IMR-90 (cell line): ENCODE results near the gene IFTAP. TPM values are rescaled to one million over a fixed set of nuclear protein-coding genes. Genes with fewer than 3 reads are reported as not detected.

Experiments
- ATAC-seq: fragments of 200-7000 bp; cut with Tn5 transposase; 2 replicates; pipeline ENCODE4 v1.9.1; 2020; ENCODE audit warnings: low read depth, mild to moderate bottlenecking, moderate library complexity
- BruUV-seq: library from RNA; stranded (reverse); fragments of 400-500 nt; replicated peaks from 2 replicates; lab custom pipeline; 2021; lab: Mats Ljungman, UMichigan
- CTCF ChIA-PET: fragments of 300-600 bp; formaldehyde crosslinking; extraction: SDS; loops from one replicate; lab custom pipeline; 2021; ENCODE audit warnings: antibody characterized with exemption; lab: Yijun Ruan, JAX
- POLR2A ChIA-PET: fragments of 300-600 bp; sonication (Branson Sonifier 250); formaldehyde crosslinking; loops from one replicate; lab custom pipeline; 2022; ENCODE audit warnings: antibody characterized with exemption; ENCODE audit not compliant: unreplicated experiment; lab: Charles Lee
- DNase-seq: peaks from one replicate; pipeline ENCODE4 v3.0.0; 2013
- H2AFZ ChIP-seq: replicated peaks from 2 replicates; pipeline ENCODE3; 2013; ENCODE audit warnings: low read length, mild to moderate bottlenecking; ENCODE audit not compliant: poor library complexity
- H2AK5ac ChIP-seq: 2 replicates; pipeline ENCODE4 v1.6.1; 2013; ENCODE audit warnings: low read depth, low read length, inconsistent platforms
- H2AK9ac ChIP-seq: replicated peaks from 2 replicates; pipeline ENCODE3; 2013; ENCODE audit warnings: mild to moderate bottlenecking, low read depth, low read length, moderate library complexity; ENCODE audit not compliant: poor library complexity
- H2BK120ac ChIP-seq: 2 replicates; pipeline ENCODE4 v1.6.1; 2013; ENCODE audit warnings: low read depth, low read length, inconsistent platforms
- H2BK15ac ChIP-seq: 3 replicates; pipeline ENCODE4 v1.6.1; 2013; ENCODE audit warnings: low read depth, low read length, inconsistent platforms
- H2BK20ac ChIP-seq: 2 replicates; pipeline ENCODE4 v1.6.1; 2013; ENCODE audit warnings: low read depth, mild to moderate bottlenecking, inconsistent platforms, low read length, moderate library complexity
- H2BK5ac ChIP-seq: 2 replicates; pipeline ENCODE4 v1.6.1; 2013; ENCODE audit warnings: mild to moderate bottlenecking, low read depth, low read length, inconsistent platforms; ENCODE audit not compliant: poor library complexity, severe bottlenecking
- H3K14ac ChIP-seq: replicated peaks from 2 replicates; pipeline ENCODE4 v1.6.1; 2013; ENCODE audit warnings: low read depth, low read length, inconsistent platforms
- H3K18ac ChIP-seq: 2 replicates; pipeline ENCODE4 v1.6.1; 2013; ENCODE audit warnings: low read depth, low read length, control low read depth
- H3K23ac ChIP-seq: 2 replicates; pipeline ENCODE4 v1.6.1; 2013; ENCODE audit warnings: low read depth, low read length, inconsistent platforms
- H3K27ac ChIP-seq: 2 replicates; pipeline ENCODE4 v1.5.1; 2013; ENCODE audit warnings: mild to moderate bottlenecking, control low read depth, low read length; ENCODE audit not compliant: insufficient read depth
- H3K27me3 ChIP-seq: 2 replicates; pipeline ENCODE4 v1.6.1; 2013; ENCODE audit warnings: low read length; ENCODE audit not compliant: control insufficient read depth, insufficient read depth
- H3K36me3 ChIP-seq: 2 replicates; pipeline ENCODE4 v1.6.1; 2013; ENCODE audit warnings: low read length, mixed read lengths; ENCODE audit not compliant: control insufficient read depth, insufficient read depth
- H3K4ac ChIP-seq: 2 replicates; pipeline ENCODE4 v1.6.1; 2013; ENCODE audit warnings: low read depth, low read length, inconsistent platforms
- H3K4me1 ChIP-seq: 2 replicates; pipeline ENCODE4 v1.6.1; 2013; ENCODE audit warnings: low read length, mixed read lengths; ENCODE audit not compliant: control insufficient read depth, insufficient read depth
- H3K4me2 ChIP-seq: 2 replicates; pipeline ENCODE4 v1.6.1; 2013; ENCODE audit warnings: low read depth, mild to moderate bottlenecking, control low read depth, low read length, moderate library complexity
- H3K4me3 ChIP-seq: 2 replicates; pipeline ENCODE4 v1.5.1; 2013; ENCODE audit warnings: low read depth, mild to moderate bottlenecking, control low read depth, low read length, moderate library complexity; ENCODE audit not compliant: insufficient read depth
- H3K56ac ChIP-seq: 2 replicates; pipeline ENCODE4 v1.6.1; 2013; ENCODE audit warnings: low read length, inconsistent platforms; ENCODE audit not compliant: insufficient read depth; ENCODE audit errors: extremely low read depth
- H3K79me1 ChIP-seq, 2 experiments: 2 replicates each; pipeline ENCODE4 v1.6.1; 2013; ENCODE audit warnings: low read length in 2 of 2, inconsistent platforms in 1 of 2, low read depth in 1 of 2
- H3K9ac ChIP-seq: 2 replicates; pipeline ENCODE4 v1.6.1; 2013; ENCODE audit warnings: low read depth, low read length, control low read depth
- H3K9me1 ChIP-seq: 2 replicates; pipeline ENCODE4 v1.6.1; 2013; ENCODE audit warnings: low read length, inconsistent platforms; ENCODE audit not compliant: insufficient read depth
- H3K9me3 ChIP-seq: 2 replicates; pipeline ENCODE4 v1.6.1; 2013; ENCODE audit warnings: low read length; ENCODE audit not compliant: control insufficient read depth, insufficient read depth
- H4K20me1 ChIP-seq: 2 replicates; pipeline ENCODE4 v1.6.1; 2013; ENCODE audit warnings: low read length, inconsistent platforms; ENCODE audit not compliant: insufficient read depth
- H4K5ac ChIP-seq: 2 replicates; pipeline ENCODE4 v1.6.1; 2013; ENCODE audit warnings: mild to moderate bottlenecking, low read depth, low read length, control low read depth
- H4K8ac ChIP-seq, 2 experiments: 2 replicates each; pipeline ENCODE4 v1.6.1; 2013; ENCODE audit warnings: low read depth in 2 of 2, low read length in 2 of 2, control low read depth in 1 of 2, inconsistent platforms in 1 of 2
- H4K91ac ChIP-seq: 2 replicates; pipeline ENCODE4 v1.6.1; 2013; ENCODE audit warnings: low read depth, low read length, inconsistent platforms; ENCODE audit not compliant: insufficient read depth
- BHLHE40 ChIP-seq: fragments of 150-350 bp; IDR thresholded peaks from 2 replicates; pipeline ENCODE4 v1.6.1; 2016; ENCODE audit warnings: mild to moderate bottlenecking, low read depth, low read length
- CEBPB ChIP-seq: IDR thresholded peaks from 2 replicates; pipeline ENCODE4 v1.6.1; 2012; ENCODE audit warnings: low read depth, low read length, improper control_type of control experiment
- CHD1 ChIP-seq: IDR thresholded peaks from 2 replicates; pipeline ENCODE4 v1.6.1; 2012; ENCODE audit warnings: low read depth, low read length, improper control_type of control experiment
- CTCF ChIP-seq: conservative IDR thresholded peaks from 2 replicates; pipeline ENCODE4 v1.5.1; 2012; ENCODE audit warnings: mild to moderate bottlenecking, low read depth, low read length, improper control_type of control experiment
- FOS ChIP-seq: fragments of 150-350 bp; IDR thresholded peaks from 2 replicates; pipeline ENCODE4 v1.6.1; 2016; ENCODE audit warnings: low read depth, low read length
- MAFK ChIP-seq: IDR thresholded peaks from 2 replicates; pipeline ENCODE4 v1.6.1; 2012; ENCODE audit warnings: low read depth, low read length, improper control_type of control experiment
- MAZ ChIP-seq: IDR thresholded peaks from 2 replicates; pipeline ENCODE4 v1.6.1; 2012; ENCODE audit warnings: low read depth, mild to moderate bottlenecking, low read length, improper control_type of control experiment, moderate library complexity, borderline replicate concordance
- MXI1 ChIP-seq: IDR thresholded peaks from 2 replicates; pipeline ENCODE4 v1.6.1; 2012; ENCODE audit warnings: low read depth, mild to moderate bottlenecking, low read length, moderate library complexity, borderline replicate concordance
- NFE2L2 ChIP-seq: fragments of 150-350 bp; IDR thresholded peaks from 2 replicates; pipeline ENCODE4 v1.6.1; 2016; ENCODE audit warnings: low read depth, mild to moderate bottlenecking, low read length
- POLR2A ChIP-seq: IDR thresholded peaks from 2 replicates; pipeline ENCODE4 v1.6.1; 2012; ENCODE audit warnings: mild to moderate bottlenecking, low read depth, low read length
- RAD21 ChIP-seq: IDR thresholded peaks from 2 replicates; pipeline ENCODE4 v1.6.1; 2012; ENCODE audit warnings: low read length, improper control_type of control experiment
- RCOR1 ChIP-seq: IDR thresholded peaks from 2 replicates; pipeline ENCODE4 v1.6.1; 2012; ENCODE audit warnings: mild to moderate bottlenecking, low read length, improper control_type of control experiment; ENCODE audit not compliant: insufficient replicate concordance
- RFX5 ChIP-seq: IDR thresholded peaks from 2 replicates; pipeline ENCODE4 v1.8.0; 2012; ENCODE audit warnings: low read depth, mild to moderate bottlenecking, low read length, moderate library complexity
- SMC3 ChIP-seq: fragments of 150-350 bp; IDR thresholded peaks from 2 replicates; pipeline ENCODE4 v1.6.1; 2016; ENCODE audit warnings: low read depth, mild to moderate bottlenecking, antibody characterized with exemption, low read length, moderate library complexity
- WGBS, 2 experiments: methylation state at CpG; one replicate each; pipeline versions ENCODE4 v1.1.5 to v1.1.7; 2013; ENCODE audit warnings: missing lambda C conversion rate in 2 of 2; ENCODE audit not compliant: insufficient read length in 1 of 2; ENCODE audit errors: extremely low coverage in 2 of 2; 5-methylcytosine and 5-hydroxymethylcytosine counted together
- dilution Hi-C: fragments of 300-500 bp; cut with HindIII; formaldehyde crosslinking; loops from one replicate; pipeline ENCODE4 v1.14.3; 2018; ENCODE audit warnings: low sequenced_read_pairs; ENCODE audit not compliant: unreplicated experiment
- in situ Hi-C: fragments of 300-500 bp; cut with MboI; formaldehyde crosslinking; loops from 3 replicates; pipeline ENCODE4 v1.14.3; 2019; ENCODE audit warnings: low sequenced_read_pairs, inconsistent platforms, mixed read lengths
- intact Hi-C: fragments of 100-400 bp; cut with micrococcal nuclease; formaldehyde crosslinking; loops from 2 replicates; pipeline ENCODE4 v1.10.0; 2022
- polyA plus RNA-seq, 3 experiments: library from polyadenylated mRNA; depleted of rRNA; stranded (reverse); fragments of >200 nt; gene quantifications; 2 replicates each; pipeline ENCODE4 v1.2.3, GENCODE V29; 2012; ENCODE audit warnings: low replicate concordance in 1 of 3
- total RNA-seq: library from RNA; depleted of rRNA; stranded (reverse); fragments of >200 nt; gene quantifications from 2 replicates; pipeline ENCODE4 v1.2.3, GENCODE V29; 2012
- TF ChIP-seq, protein P1 (sequence below): fragments of 150-350 bp; IDR thresholded peaks from 2 replicates; pipeline ENCODE4 v1.6.1; 2017; ENCODE audit warnings: mild to moderate bottlenecking, antibody characterized with exemption, low read length, low read depth
- TF ChIP-seq, protein P2 (sequence below): fragments of 150-350 bp; IDR thresholded peaks from 2 replicates; pipeline ENCODE4 v1.6.1; 2016; ENCODE audit warnings: low read depth, mild to moderate bottlenecking, low read length, moderate library complexity, borderline replicate concordance

IFTAP gene
- total and polyA plus RNA-seq, 2 of the 4 experiments (the other 2 are of a cell fraction) = 15.8 to 28.5 TPM

GRCh38 chr11:36672815-36673450 lies 78.6 kb downstream of the IFTAP start:
- no peak overlapping the region for H2BK15ac ChIP-seq
- no peak overlapping the region for H2BK5ac ChIP-seq
- H3K56ac ChIP-seq = no peak overlapping the region
- WGBS, 2 experiments = 60% methylated on average over 1 of the region's 5 CpGs; no CpG with 5 or more reads in 1 of the 2 experiments
- no peak overlapping the region for H3K4me2 ChIP-seq
- no peak overlapping the region for H4K5ac ChIP-seq
- no peak overlapping the region for H2AFZ ChIP-seq
- H2AK9ac ChIP-seq = no peak overlapping the region
- H3K9ac ChIP-seq = no peak overlapping the region
- ChIA-PET CTCF (interaction anchor here (0.9 to 3.5 kb wide), 3 partner anchors 12 to 109 kb away, joined by 5 to 18 read pairs (median 5); no protein-coding TSS in a partner anchor), POLR2A (no interaction called here)
- no peak overlapping the region for H3K18ac ChIP-seq
- TF ChIP-seq NFE2L2 (no peak), RCOR1 (no peak), MXI1 (no peak), BHLHE40 (no peak), CTCF (peak; percentile 65), MAFK (no peak), SMC3 (peak; percentile 48), RFX5 (no peak), RAD21 (peak; percentile 44), FOS (no peak), MAZ (no peak), CEBPB (no peak), POLR2A (no peak), CHD1 (no peak)
- TF ChIP-seq, protein P1, sequence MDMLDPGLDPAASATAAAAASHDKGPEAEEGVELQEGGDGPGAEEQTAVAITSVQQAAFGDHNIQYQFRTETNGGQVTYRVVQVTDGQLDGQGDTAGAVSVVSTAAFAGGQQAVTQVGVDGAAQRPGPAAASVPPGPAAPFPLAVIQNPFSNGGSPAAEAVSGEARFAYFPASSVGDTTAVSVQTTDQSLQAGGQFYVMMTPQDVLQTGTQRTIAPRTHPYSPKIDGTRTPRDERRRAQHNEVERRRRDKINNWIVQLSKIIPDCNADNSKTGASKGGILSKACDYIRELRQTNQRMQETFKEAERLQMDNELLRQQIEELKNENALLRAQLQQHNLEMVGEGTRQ = no peak
- TF ChIP-seq, protein P2, sequence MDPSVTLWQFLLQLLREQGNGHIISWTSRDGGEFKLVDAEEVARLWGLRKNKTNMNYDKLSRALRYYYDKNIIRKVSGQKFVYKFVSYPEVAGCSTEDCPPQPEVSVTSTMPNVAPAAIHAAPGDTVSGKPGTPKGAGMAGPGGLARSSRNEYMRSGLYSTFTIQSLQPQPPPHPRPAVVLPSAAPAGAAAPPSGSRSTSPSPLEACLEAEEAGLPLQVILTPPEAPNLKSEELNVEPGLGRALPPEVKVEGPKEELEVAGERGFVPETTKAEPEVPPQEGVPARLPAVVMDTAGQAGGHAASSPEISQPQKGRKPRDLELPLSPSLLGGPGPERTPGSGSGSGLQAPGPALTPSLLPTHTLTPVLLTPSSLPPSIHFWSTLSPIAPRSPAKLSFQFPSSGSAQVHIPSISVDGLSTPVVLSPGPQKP = no peak
- no peaks in the 10 kb centered on the region for H4K20me1 ChIP-seq
- no peak overlapping the region for H3K4me3 ChIP-seq
- no peak overlapping the region for H2AK5ac ChIP-seq
- H3K79me1 ChIP-seq = no peaks in the 10 kb centered on the region
- H3K9me3 ChIP-seq = no peaks in the 10 kb centered on the region
- no peak overlapping the region for H4K91ac ChIP-seq
- H4K8ac ChIP-seq = no peak overlapping the region
- no peak overlapping the region for H3K27ac ChIP-seq
- H2BK20ac ChIP-seq = no peak overlapping the region
- no peaks in the 10 kb centered on the region for H3K4me1 ChIP-seq
- BruUV-seq = no TSS peak
- H3K23ac ChIP-seq = no peak overlapping the region
- H3K14ac ChIP-seq = no peak overlapping the region
- peak; percentile 58 for DNase-seq
- H3K36me3 ChIP-seq = no peaks in the 10 kb centered on the region
- intact Hi-C loops (loop anchor here (1.0 kb wide), 1 partner anchor 109 kb away; no protein-coding TSS in a partner anchor), in situ Hi-C loops (loop anchor here (5.0 kb wide), 1 partner anchor 111 kb away; no protein-coding TSS in a partner anchor), dilution Hi-C loops (no loop called here)
- no peak overlapping the region for H3K4ac ChIP-seq
- ATAC-seq = peak; percentile 82
- no peak overlapping the region for H2BK120ac ChIP-seq
- no peaks in the 10 kb centered on the region for H3K27me3 ChIP-seq
- no peaks in the 10 kb centered on the region for H3K9me1 ChIP-seq
